CD4-positive, alpha-beta T cell treated with Interleukin-21 for 1 hour (primary cell): ENCODE measurements around the gene RSPH9.

Source experiments
- DNase-seq: peaks from one replicate; pipeline ENCODE4 v3.0.0-alpha.2; 2020

The RSPH9 gene

DNA sequence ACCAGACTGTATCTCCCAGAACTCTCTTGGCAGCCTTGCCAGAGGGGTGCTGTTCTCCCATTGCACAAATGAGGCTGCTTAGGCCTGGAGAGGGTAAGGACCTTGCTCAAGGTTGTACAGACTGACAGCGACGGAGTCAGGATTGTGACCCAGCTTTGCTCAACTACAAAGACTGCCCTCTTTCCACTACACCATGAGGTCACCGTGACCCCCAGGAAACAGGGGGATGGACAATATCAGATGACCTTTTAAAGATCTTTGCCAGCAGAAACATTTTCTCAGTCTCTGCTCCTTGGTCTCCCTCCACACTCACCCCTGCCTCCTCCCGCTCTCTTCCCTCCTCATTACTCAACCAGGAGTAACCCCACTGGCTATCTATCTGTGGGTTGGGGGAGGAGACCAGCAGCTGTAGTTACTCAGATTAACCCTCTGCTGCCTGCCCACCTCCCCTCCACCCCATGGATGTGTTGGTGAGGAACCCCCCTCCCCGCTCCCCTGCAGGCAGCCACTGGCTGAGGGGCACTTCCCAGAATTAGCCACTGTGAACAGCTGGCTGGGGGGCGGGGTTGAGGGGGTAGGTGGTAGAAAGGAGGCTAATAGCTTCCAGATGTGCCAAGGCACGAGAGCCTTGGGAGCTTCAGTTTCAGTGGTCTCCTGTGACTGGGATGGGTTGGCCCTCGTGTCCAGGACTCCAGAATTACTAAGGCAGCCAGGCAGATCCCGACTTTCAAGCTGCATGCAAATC, 69.6 kb downstream of the RSPH9 start:
- no peak for DNase-seq

DNA sequence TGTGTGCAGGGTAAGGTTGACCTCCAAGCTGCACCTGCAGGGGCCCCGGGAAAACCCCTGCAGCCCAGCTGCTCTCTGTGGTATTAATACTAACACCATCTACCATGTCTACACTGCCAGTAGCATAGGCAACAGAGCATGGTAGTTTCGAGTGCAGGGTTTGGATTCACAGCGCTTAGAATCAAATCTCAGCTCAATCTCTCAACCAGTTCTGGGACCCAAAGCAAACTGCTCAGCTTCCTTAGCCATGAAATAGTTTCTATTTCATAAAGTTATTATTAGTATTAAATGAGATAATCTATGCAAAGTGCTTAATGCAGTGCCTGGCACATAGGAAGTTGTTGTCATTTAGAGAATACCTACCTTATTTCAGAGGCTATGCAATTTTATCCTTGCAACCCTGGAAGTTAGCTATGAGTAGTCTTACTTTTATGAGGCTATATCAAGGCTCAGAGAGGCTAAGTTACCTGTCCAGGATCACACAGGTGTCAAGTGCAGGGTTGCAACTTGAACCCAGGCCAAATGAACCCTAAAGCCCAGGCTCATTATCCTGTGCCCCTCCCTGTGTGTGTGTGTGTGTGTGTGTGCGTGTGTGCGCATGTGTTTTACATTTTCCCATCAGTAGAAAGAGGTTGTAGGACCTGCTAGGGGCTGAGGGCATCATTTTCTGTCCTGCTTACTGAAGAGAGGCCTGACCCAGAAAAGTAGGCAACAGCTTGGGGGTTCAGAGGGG, 70.4 kb downstream of the RSPH9 start:
- no peak for DNase-seq

DNA sequence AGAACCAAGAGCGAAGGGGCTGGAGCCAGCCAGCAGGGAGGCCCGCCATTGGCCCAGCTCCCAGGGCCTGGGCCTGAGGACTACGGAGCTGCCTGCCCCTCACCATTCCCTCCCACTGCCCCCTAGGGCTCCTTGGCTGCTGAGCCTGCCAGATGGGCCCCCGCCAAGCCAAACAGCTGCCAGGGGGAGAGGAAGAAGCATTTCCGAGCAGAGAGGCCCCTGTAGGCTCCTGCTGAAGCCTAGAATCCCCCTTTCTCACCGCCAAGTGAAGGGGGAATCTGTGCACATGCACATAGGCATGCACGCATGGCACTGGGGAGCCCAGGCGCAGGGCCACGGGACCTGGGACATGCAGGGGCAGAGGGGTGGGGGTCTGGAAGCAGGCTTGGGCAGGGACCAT, 71.3 kb downstream of the RSPH9 start:
- DNase-seq = no peak

DNA sequence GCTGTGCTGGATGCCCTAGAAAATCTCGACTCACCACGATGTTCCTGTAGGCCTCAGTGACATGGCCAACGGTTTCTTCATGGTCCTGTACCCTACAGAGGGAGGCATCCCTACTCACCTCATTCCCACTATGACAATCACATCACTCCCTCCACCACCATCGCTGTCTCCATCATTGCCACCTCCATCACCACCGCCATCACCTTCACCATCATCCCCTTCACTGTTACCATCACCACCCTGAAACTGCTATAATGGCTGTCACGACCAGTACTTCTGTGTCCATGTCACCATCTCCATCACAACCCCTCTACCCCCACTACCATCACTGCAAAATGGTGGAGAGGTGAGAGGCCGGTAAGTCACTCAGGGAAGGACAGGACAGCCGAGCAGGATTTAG, 72.6 kb downstream of the RSPH9 start:
- no peak for DNase-seq

DNA sequence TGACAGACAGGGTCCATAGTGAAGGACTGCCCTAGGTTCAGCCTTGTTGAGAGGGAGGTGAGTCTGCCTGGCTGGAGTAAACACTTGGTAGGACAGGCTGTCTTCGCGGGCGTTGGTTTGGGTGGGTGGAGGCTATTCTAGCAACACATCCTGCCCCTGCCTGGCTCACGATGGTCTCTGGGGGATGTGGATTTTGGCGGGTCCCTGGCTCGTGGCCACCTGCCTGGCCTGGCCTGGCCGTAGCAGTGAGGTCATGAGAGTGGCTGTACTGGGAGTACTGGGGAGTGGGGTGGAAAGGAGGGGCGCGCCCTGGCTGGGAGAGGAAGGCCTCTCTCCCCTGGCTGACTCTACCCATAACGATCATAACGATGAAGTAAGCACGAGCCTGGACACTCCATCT, 73.0 kb downstream of the RSPH9 start:
- DNase-seq = no peak

DNA sequence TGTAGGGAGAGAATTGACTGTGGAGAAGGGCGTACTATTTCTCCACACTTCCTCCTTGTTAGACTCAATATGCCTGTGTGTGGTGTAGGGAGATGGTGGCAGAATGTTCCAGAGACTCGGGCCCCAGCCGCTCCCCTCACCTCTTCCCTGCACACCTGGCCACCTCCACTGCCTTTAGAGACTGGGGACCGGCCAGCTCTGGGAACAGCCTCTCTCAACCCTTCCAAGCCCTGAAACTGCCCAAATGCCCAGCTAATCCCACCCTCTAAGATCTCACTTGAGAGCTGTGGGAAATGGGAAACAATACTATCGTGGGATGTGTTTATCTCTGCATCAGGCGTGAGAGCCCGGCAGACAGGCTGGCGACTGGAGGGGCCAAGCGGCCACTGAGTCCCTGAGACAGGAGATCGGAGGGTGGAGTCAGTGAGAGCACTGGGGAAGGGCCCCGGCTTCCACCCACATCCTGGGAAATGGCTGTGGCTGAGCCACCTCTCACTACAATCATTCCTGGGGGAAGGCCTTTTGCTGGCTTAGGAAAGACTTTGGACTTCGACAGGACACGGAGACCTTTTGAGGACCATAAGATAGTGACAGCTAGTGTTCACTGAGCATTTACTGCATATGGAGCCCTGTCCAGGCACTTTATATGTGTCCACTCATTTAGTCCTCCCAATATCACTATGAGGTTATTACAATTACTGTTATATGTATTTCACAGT, 73.7 kb downstream of the RSPH9 start:
- DNase-seq = no peak

DNA sequence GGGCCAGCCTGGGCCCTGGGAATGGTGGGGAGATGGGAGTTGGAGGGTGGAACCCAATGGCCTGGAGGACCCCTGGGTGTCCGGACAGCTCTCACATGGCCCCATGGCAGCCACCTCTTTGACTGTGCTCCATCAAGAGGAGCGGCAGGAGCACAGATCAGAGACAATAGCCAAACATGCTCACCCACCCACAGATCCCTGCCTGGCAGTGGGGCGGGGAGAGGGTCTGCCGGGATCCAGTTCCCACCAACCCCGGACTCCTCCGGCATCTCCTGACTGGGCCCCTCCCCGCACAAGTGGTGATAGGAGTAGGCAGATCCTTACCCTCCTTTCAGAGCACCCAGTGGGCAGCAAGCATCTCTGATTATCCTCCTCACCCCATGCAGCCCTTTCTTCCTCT, 74.7 kb downstream of the RSPH9 start:
- DNase-seq = no peak

DNA sequence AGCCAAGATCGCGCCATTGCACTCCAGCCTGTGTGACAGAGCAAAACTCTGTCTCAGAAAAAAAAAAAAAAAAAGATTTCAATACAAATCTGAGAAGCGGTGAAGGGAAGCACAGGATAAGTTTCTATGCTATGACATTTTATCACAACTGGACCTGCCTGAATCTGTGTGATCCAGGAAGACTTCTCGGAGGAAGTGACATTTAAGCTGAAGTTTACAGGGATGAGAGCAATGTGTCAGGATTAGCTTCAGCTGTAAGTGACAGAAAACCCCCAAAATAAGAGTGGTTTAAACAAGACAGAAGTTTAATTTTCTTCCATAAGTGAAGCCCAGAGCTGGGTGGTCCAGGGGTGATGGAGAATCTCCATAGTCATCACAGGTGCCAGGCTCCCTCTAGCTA, 76.2 kb downstream of the RSPH9 start:
- DNase-seq = no peak
